Uterus (tissue), 4 donors: ENCODE measurements around the gene MREG. TPM values are rescaled to one million over a fixed set of nuclear protein-coding genes. Genes with fewer than 3 reads are reported as not detected.

Experiments used
- DNase-seq, 2 donors: peaks; one replicate each; pipeline ENCODE4 v3.0.0-alpha.2; 2019 to 2020
- H3K27ac ChIP-seq, 2 donors: fragments of 200-600 bp; sonication (generic); 1 replicate in 1 of 2; 2 replicates in 1 of 2; pipeline ENCODE4 v1.5.1; 2016 to 2018
- H3K27me3 ChIP-seq, 2 donors: fragments of 200-600 bp; sonication (generic); one replicate each; pipeline ENCODE4 v1.5.1; 2018 to 2019; ENCODE audit warnings: control low read depth in 1 of 2
- H3K36me3 ChIP-seq, 2 donors: fragments of 200-600 bp; sonication (generic); one replicate each; pipeline ENCODE4 v1.5.1; 2019; ENCODE audit warnings: control low read depth in 1 of 2
- H3K4me1 ChIP-seq, 2 donors: fragments of 200-600 bp; sonication (generic); one replicate each; pipeline ENCODE4 v1.5.1; 2018 to 2019; ENCODE audit warnings: control low read depth in 1 of 2
- H3K4me3 ChIP-seq, 2 donors: fragments of 200-600 bp; sonication (generic); 1 replicate in 1 of 2; 2 replicates in 1 of 2; pipeline ENCODE4 v1.5.1; 2018 to 2019; ENCODE audit warnings: mild to moderate bottlenecking in 1 of 2
- H3K9me3 ChIP-seq, 2 donors: fragments of 200-600 bp; sonication (generic); one replicate each; pipeline ENCODE4 v1.5.1; 2019; ENCODE audit warnings: control low read depth in 1 of 2
- CTCF ChIP-seq, 4 experiments: fragments of 200-600 bp in 2 of 4; fragments of 450-650 bp in 2 of 4; sonication (generic) in 2 of 4; IDR thresholded peaks; one replicate each; pipeline ENCODE4 v1.5.1; 2016 to 2019; ENCODE audit warnings: antibody characterized with exemption in 4 of 4, mild to moderate bottlenecking in 2 of 4, moderate library complexity in 1 of 4
- POLR2A ChIP-seq, 2 donors: fragments of 450-650 bp; IDR thresholded peaks; one replicate each; pipeline ENCODE4 v1.6.1; 2016; ENCODE audit warnings: antibody characterized with exemption in 2 of 2, mild to moderate bottlenecking in 1 of 2, moderate library complexity in 1 of 2
- intact Hi-C: fragments of 100-400 bp; cut with DNase I; formaldehyde crosslinking; loops from one replicate; pipeline ENCODE4 v1.15.1; 2023; ENCODE audit warnings: low total_unique reads
- total RNA-seq, 4 donors: library from RNA; depleted of rRNA in 3 of 4; stranded (reverse); fragments of >200 nt in 3 of 4; gene quantifications; one replicate each; pipeline versions ENCODE4 v1.1.0 to v1.2.4, GENCODE V29; 2014 to 2023
- donor health status: DM: yes; HTN: yes; CAD: no.

The MREG gene
- total RNA-seq, 4 donors from 2014 or later = 0.59 to 8.5 (median 3.9) TPM

DNA sequence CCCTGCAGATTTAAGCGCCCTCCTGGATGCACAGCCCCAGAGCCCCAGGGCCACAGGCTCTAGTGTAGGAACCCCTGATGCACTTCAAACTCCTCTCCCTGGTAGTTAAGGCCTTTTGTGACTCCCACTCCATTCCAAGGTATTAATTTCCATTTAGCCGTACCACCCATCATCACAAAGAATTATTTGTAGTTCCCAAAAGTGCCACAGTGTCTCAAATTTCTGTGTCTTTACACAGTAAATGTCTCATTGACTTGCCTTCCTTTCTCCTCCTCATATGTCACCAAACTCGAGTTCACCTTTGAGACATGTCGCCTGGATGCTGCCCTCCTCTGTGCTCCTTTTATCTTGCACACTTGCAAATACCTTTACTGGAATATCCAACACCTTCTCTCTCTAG, 42.3 kb upstream of the MREG start:
- no peaks in the 10 kb centered on the region for H3K4me1 ChIP-seq
- H3K9me3 ChIP-seq = no peaks in the 10 kb centered on the region
- no peak overlapping the region for H3K4me3 ChIP-seq
- H3K27ac ChIP-seq = no peak overlapping the region
- H3K27me3 ChIP-seq = no peaks in the 10 kb centered on the region
- DNase-seq = no peak
- H3K36me3 ChIP-seq = no peaks in the 10 kb centered on the region
- TF ChIP-seq CTCF (IDR thresholded peaks at IDR 0.05) (no peak), POLR2A (IDR thresholded peaks at IDR 0.05) (no peak)
- intact Hi-C loops = no loop called here

- Histone ChIP-seq H3K36me3 (no peaks in the 10 kb centered on the region), H3K27me3 (no peaks in the 10 kb centered on the region), H3K9me3 (no peaks in the 10 kb centered on the region), H3K27ac (no peak overlapping the region), H3K4me3 (no peak overlapping the region), H3K4me1 (no peaks in the 10 kb centered on the region)
- TF ChIP-seq POLR2A (IDR thresholded peaks at IDR 0.05) (no peak), CTCF (IDR thresholded peaks at IDR 0.05) (no peak)
- intact Hi-C loops = no loop called here
- DNase-seq = no peak
Observed at GRCh38 chr2:216052420-216052819, 39.1 kb upstream of the MREG start.

DNA sequence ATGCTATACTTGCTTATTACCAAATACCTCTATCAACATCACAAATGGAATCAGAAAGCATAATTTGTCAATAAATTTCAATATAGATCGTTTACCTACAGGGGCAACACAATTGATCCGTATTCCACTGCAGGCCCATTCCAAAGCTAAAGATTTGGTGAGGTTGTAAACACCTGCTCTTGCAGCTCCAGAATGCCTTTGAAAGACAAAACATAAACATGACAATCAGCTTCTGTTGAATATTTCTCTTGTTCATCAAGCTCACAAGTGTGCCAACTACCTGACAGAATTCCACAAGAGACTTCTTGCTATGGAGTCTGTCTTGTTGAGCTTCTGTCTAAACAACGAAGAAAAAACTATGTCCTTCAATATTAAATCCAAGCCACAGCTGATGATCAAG, 38.0 kb upstream of the MREG start:
- H3K4me3 ChIP-seq = no peak overlapping the region
- no peaks in the 10 kb centered on the region for H3K9me3 ChIP-seq
- H3K27ac ChIP-seq = no peak overlapping the region
- intact Hi-C loops = no loop called here
- H3K36me3 ChIP-seq = no peaks in the 10 kb centered on the region
- no peaks in the 10 kb centered on the region for H3K4me1 ChIP-seq
- no peak for TF ChIP-seq CTCF (IDR thresholded peaks at IDR 0.05)
- TF ChIP-seq POLR2A (IDR thresholded peaks at IDR 0.05) = no peak
- no peaks in the 10 kb centered on the region for H3K27me3 ChIP-seq
- no peak for DNase-seq

- intact Hi-C loops = no loop called here
- Histone ChIP-seq H3K4me3 (no peak overlapping the region), H3K4me1 (no peaks in the 10 kb centered on the region), H3K27ac (no peak overlapping the region), H3K9me3 (no peaks in the 10 kb centered on the region), H3K36me3 (no peaks in the 10 kb centered on the region), H3K27me3 (no peaks in the 10 kb centered on the region)
- no peak for DNase-seq
- TF ChIP-seq CTCF (IDR thresholded peaks at IDR 0.05) = no peak
- no peak for TF ChIP-seq POLR2A (IDR thresholded peaks at IDR 0.05)
Observed at GRCh38 chr2:216049452-216049851, 36.1 kb upstream of the MREG start.

DNA sequence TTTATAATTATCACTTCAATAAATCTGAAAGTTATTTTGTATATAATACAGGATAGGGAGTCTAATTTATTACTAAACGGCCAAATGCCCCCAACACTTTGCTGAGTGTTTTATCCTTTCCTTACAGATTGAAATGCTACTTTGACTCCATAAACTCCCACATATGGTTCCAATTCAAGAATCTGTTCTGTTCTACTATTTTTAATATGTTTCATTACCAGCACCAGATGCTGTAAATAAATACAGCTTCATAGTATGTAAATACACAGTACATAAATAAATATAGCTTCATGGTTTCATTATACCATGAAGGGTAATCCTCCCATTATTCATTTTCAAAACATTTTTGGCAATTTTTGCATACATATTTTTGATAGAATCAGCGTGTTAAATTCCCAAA, 34.0 kb upstream of the MREG start:
- Histone ChIP-seq H3K4me3 (no peak overlapping the region), H3K4me1 (no peaks in the 10 kb centered on the region), H3K27me3 (no peaks in the 10 kb centered on the region), H3K9me3 (no peaks in the 10 kb centered on the region), H3K36me3 (no peaks in the 10 kb centered on the region), H3K27ac (no peak overlapping the region)
- intact Hi-C loops = no loop called here
- TF ChIP-seq POLR2A (IDR thresholded peaks at IDR 0.05) = no peak
- TF ChIP-seq CTCF (IDR thresholded peaks at IDR 0.05) = no peak
- DNase-seq = no peak
